Cardiac fibroblast (primary cell): ENCODE results near the gene PPHLN1.

ENCODE experiments used
- DNase-seq, 2 donors: peaks; one replicate each; pipeline versions ENCODE4 v3.0.0 to v3.0.0-alpha.2; 2010; ENCODE audit warnings: low read depth in 2 of 2
- H3K4me3 ChIP-seq, 2 donors: replicated peaks in 1 of 2; 1 replicate in 1 of 2; 2 replicates in 1 of 2; pipeline ENCODE4 v1.5.1; 2011; ENCODE audit warnings: low read depth in 2 of 2, low read length in 2 of 2, mild to moderate bottlenecking in 2 of 2, moderate library complexity in 1 of 2
- TF ChIP-seq, protein P1 (sequence below): IDR thresholded peaks from one replicate; pipeline ENCODE4 v1.5.1; 2011; ENCODE audit warnings: low read depth, mild to moderate bottlenecking, low read length, inconsistent platforms

The PPHLN1 gene

GRCh38 chr12:42473561-42473960 is 147.6 kb downstream of the PPHLN1 start:
- TF ChIP-seq, protein P1, sequence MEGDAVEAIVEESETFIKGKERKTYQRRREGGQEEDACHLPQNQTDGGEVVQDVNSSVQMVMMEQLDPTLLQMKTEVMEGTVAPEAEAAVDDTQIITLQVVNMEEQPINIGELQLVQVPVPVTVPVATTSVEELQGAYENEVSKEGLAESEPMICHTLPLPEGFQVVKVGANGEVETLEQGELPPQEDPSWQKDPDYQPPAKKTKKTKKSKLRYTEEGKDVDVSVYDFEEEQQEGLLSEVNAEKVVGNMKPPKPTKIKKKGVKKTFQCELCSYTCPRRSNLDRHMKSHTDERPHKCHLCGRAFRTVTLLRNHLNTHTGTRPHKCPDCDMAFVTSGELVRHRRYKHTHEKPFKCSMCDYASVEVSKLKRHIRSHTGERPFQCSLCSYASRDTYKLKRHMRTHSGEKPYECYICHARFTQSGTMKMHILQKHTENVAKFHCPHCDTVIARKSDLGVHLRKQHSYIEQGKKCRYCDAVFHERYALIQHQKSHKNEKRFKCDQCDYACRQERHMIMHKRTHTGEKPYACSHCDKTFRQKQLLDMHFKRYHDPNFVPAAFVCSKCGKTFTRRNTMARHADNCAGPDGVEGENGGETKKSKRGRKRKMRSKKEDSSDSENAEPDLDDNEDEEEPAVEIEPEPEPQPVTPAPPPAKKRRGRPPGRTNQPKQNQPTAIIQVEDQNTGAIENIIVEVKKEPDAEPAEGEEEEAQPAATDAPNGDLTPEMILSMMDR, result no peak

DNA sequence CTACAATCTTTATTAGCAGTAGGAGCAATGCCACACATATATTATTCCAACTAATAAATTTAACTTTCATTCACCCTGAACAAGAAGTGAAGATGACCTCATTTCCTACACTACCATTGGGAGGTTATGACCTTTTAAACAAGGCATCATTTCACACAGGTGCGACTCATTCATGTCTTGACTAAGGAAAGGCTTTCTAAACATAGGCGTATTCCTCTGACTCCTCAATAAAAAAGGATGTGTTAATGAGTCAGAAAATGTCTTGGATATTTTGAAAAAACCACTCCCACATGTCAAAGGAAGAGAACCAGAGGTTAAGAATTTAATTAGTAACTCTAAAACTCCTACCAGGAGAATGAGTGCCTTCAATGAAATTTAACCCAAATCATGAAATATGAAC is 148.4 kb downstream of the PPHLN1 start:
- peak in 1 of 2 donors; percentile 66 for DNase-seq
- TF ChIP-seq, protein P1, result no peak
- no peak overlapping the region for H3K4me3 ChIP-seq

More at GRCh38 chr12:42473561-42473960, 147.6 kb downstream of the PPHLN1 start:
- no peak for DNase-seq
- no peak overlapping the region for H3K4me3 ChIP-seq

DNA sequence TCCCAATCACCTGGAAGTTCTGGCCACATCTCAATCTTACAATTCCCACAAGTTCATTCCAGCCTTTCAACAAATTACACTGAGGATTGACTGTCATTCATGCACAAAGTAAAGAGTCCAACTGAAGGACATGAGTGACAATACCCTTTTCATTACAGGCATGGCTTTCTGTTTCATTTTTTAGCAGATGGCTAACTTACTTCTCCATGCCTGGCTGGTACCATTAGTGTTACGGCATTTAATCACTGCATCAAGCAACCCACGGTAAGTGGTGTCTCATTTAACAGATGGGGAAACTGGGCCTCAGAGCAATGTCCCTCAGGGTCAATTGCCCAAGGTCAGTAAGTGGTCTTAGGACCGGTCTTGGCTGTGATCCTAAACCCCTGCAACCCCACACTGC is 149.1 kb downstream of the PPHLN1 start:
- H3K4me3 ChIP-seq, result no peak overlapping the region
- TF ChIP-seq, protein P1, result no peak
- no peak for DNase-seq

- H3K4me3 ChIP-seq, result no peak overlapping the region
- no peak for DNase-seq
- TF ChIP-seq, protein P1, result no peak
These were observed 152.0 kb downstream of the PPHLN1 start for GRCh38 chr12:42477941-42478340.

GRCh38 chr12:42481368-42481767 is 155.4 kb downstream of the PPHLN1 start:
- TF ChIP-seq, protein P1, result no peak
- DNase-seq, result no peak
- no peak overlapping the region for H3K4me3 ChIP-seq

DNA sequence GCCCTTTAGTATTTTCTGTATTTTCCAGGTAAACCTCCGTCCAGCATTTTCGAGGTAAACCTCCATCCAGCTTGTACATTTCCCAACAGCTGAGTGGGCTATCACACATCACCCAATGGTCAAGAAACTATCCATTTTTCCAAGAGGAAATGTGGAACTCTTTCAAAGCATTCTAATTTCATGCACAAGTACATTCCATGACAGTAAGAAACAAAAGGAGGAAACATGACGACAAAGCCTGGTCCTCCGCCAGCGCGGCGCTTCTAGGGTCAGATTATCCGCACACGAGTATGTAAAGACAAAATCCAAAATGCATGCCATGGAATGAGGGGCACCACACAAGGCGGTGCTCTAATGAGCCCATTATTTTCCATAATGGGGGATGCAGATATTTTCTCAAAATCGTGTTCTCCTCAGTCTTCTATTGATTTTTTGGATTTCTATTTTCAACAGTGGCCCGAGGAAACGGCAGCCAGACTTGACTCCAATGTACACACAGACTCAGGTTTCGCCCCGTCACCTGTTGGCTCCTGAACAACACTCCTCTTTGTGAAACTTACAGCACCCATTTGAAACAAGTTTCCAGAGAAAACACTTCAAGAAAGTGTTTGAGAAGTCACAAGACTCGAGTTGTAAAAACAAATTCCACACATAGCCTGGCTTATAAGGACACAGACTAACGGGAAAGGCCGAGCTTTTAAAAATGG is 156.2 kb downstream of the PPHLN1 start:
- DNase-seq, result peak; percentile 78 to 79
- TF ChIP-seq, protein P1, result no peak
- H3K4me3 ChIP-seq, result peak overlapping the region; percentile 74 to 79
